ENCODE measurements around the gene ACP2. TPM values are rescaled to one million over a fixed set of nuclear protein-coding genes. Genes with fewer than 3 reads are reported as not detected.

Gene ACP2
- total and polyA plus RNA-seq, 9 donors: 14.7 to 25.5 (median 18.7) TPM

GRCh38 chr11:47253660-47254059 is 5.0 kb upstream of the ACP2 start:
- Histone ChIP-seq H3K27me3 (no peaks in the 10 kb centered on the region), H3K27ac (peak overlapping the region in 1 of 2 donors; percentile 83), H3K36me3 (no peaks in the 10 kb centered on the region), H3K9me3 (no peaks in the 10 kb centered on the region), H3K4me3 (no peak overlapping the region), H3K4me1 (ENCODE audit: insufficient read depth) (peaks cover 16% of the 10 kb centered on the region)
- TF ChIP-seq POLR2A (IDR thresholded peaks at IDR 0.05): no peak
- TF ChIP-seq CTCF (IDR thresholded peaks at IDR 0.05): no peak
- no peak for TF ChIP-seq EP300 (IDR thresholded peaks at IDR 0.05)
- WGBS, 3 donors: 80 to 87% (median 83%) methylated on average over 2 of the region's 2 CpGs
- DNase-seq: no peak
- intact Hi-C loops (cut with DNase I): loop anchor here in 1 of 4 donors (10.0 kb wide), 1 partner anchor 101 kb away; the partner anchor contains the start of gene MYBPC3

GRCh38 chr11:47251751-47252150 is 3.1 kb upstream of the ACP2 start:
- Histone ChIP-seq H3K27me3 (no peaks in the 10 kb centered on the region), H3K9me3 (no peaks in the 10 kb centered on the region), H3K27ac (no peak overlapping the region), H3K36me3 (no peaks in the 10 kb centered on the region), H3K4me3 (no peak overlapping the region), H3K4me1 (ENCODE audit: insufficient read depth) (peaks cover 18% of the 10 kb centered on the region)
- no peak for TF ChIP-seq CTCF (IDR thresholded peaks at IDR 0.05)
- no peak for TF ChIP-seq POLR2A (IDR thresholded peaks at IDR 0.05)
- TF ChIP-seq EP300 (IDR thresholded peaks at IDR 0.05): no peak
- WGBS, 3 donors: 69 to 80% (median 70%) methylated on average over 3 of the region's 3 CpGs
- DNase-seq: no peak
- intact Hi-C loops (cut with DNase I): loop anchor here in 1 of 4 donors (10.0 kb wide), 1 partner anchor 103 kb away; the partner anchor contains the start of gene MYBPC3

DNA sequence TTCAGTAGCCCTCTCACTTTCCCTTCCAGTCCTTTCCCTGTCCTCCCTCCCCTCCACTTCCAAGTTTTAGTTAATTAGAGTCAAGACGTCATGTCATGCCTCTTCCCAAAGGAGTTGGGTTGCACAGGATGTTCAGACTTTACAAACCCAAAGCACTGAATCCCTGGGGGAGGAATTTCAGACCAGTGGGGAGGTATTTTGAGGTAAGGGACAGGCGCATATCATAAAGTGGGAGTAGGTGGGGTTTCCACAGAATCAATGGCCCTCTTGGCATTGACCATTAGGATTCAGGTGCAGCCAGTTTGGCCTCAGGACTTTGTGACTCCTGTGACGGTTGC is 733 bp upstream of the ACP2 start:
- 45 to 61% (median 45%) methylated on average over 3 of the region's 3 CpGs for WGBS, 3 donors
- no peaks in the 10 kb centered on the region for H3K27me3 ChIP-seq
- intact Hi-C loops (cut with DNase I): no loop called here
- DNase-seq: no peak
- H3K9me3 ChIP-seq: no peaks in the 10 kb centered on the region
- H3K27ac ChIP-seq: peak overlapping the region in 1 of 2 donors; percentile 65
- peak overlapping the region; percentile 67 for H3K4me3 ChIP-seq
- TF ChIP-seq CTCF (IDR thresholded peaks at IDR 0.05): no peak
- no peak for TF ChIP-seq EP300 (IDR thresholded peaks at IDR 0.05)
- no peak for TF ChIP-seq POLR2A (IDR thresholded peaks at IDR 0.05)
- H3K36me3 ChIP-seq: no peaks in the 10 kb centered on the region
- H3K4me1 ChIP-seq (ENCODE audit: insufficient read depth): peaks cover 13% of the 10 kb centered on the region

- intact Hi-C loops (cut with DNase I): no loop called here
- Histone ChIP-seq H3K36me3 (no peaks in the 10 kb centered on the region), H3K4me3 (peak overlapping the region; percentile 67), H3K27me3 (no peaks in the 10 kb centered on the region), H3K4me1 (ENCODE audit: insufficient read depth) (peaks cover 13% of the 10 kb centered on the region), H3K27ac (peak overlapping the region; percentile 40 to 65), H3K9me3 (no peaks in the 10 kb centered on the region)
- no peak for DNase-seq
- 0 to 1% (median 0%) methylated on average over 7 of the region's 7 CpGs for WGBS, 3 donors
- TF ChIP-seq CTCF (IDR thresholded peaks at IDR 0.05): no peak
- no peak for TF ChIP-seq EP300 (IDR thresholded peaks at IDR 0.05)
- no peak for TF ChIP-seq POLR2A (IDR thresholded peaks at IDR 0.05)
Observed at GRCh38 chr11:47248304-47248663, 330 bp downstream of the ACP2 start.
